ENCODE data around the gene SMAD3.

The SMAD3 gene

GRCh38 chr15:67199391-67199790 lies 134.0 kb downstream of the SMAD3 start:
- Mint-ChIP-seq H3K9me3 (no peaks in the 10 kb centered on the region), H3K4me1 (peaks cover 20% of the 10 kb centered on the region), H3K36me3 (peaks cover 27% of the 10 kb centered on the region), H3K27ac (peak overlapping the region; percentile 6), H3K4me3 (no peak overlapping the region), H3K27me3 (no peaks in the 10 kb centered on the region)
- DNase-seq (ENCODE audit: low spot score in 2 of 2) (no peak), ATAC-seq (ENCODE audit: low read depth) (no peak)

GRCh38 chr15:67199881-67200763 lies 134.7 kb downstream of the SMAD3 start:
- H3K27me3 Mint-ChIP-seq: no peaks in the 10 kb centered on the region
- peaks cover 20% of the 10 kb centered on the region for H3K4me1 Mint-ChIP-seq
- no peak overlapping the region for H3K4me3 Mint-ChIP-seq
- ATAC-seq (ENCODE audit: low read depth): no peak
- no peaks in the 10 kb centered on the region for H3K9me3 Mint-ChIP-seq
- no peak for DNase-seq (ENCODE audit: low spot score in 2 of 2)
- peaks cover 30% of the 10 kb centered on the region for H3K36me3 Mint-ChIP-seq
- H3K27ac Mint-ChIP-seq: no peak overlapping the region

DNA sequence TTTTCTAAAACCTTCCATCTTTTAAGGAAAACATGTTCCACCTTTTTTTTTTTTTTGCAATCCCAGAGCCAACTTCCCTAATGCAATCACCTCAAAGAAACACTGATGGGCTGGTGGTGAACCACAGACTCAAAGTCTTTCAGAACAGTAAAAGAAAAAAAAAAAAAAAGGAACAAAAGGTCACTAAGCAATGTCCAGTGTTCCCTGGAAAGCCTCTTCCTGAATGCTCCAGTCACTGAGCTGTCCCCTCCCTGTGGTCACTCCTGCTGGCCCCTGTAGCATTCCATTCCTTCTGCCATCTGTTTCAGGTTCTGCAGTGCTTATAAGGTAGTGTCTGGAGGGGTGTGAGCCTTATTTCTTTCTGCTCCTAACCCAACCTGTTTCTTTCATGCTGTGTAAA lies 135.7 kb downstream of the SMAD3 start:
- DNase-seq (ENCODE audit: low spot score in 2 of 2) (no peak), ATAC-seq (ENCODE audit: low read depth) (no peak)
- H3K4me3 Mint-ChIP-seq: no peak overlapping the region
- H3K27me3 Mint-ChIP-seq: no peaks in the 10 kb centered on the region
- H3K36me3 Mint-ChIP-seq: peaks cover 34% of the 10 kb centered on the region
- H3K27ac Mint-ChIP-seq: no peak overlapping the region
- H3K4me1 Mint-ChIP-seq: peaks cover 17% of the 10 kb centered on the region
- H3K9me3 Mint-ChIP-seq: no peaks in the 10 kb centered on the region

- no peak overlapping the region for H3K27ac Mint-ChIP-seq
- ATAC-seq (ENCODE audit: low read depth): no peak
- H3K4me3 Mint-ChIP-seq: no peak overlapping the region
- no peak for DNase-seq (ENCODE audit: low spot score in 2 of 2)
- H3K27me3 Mint-ChIP-seq: no peaks in the 10 kb centered on the region
- peaks cover 13% of the 10 kb centered on the region for H3K4me1 Mint-ChIP-seq
- no peaks in the 10 kb centered on the region for H3K9me3 Mint-ChIP-seq
- peaks cover 35% of the 10 kb centered on the region for H3K36me3 Mint-ChIP-seq
Observed at GRCh38 chr15:67202091-67202490, 136.7 kb downstream of the SMAD3 start.

GRCh38 chr15:67202991-67203390 lies 137.6 kb downstream of the SMAD3 start:
- Mint-ChIP-seq H3K27ac (no peak overlapping the region), H3K4me3 (no peak overlapping the region), H3K36me3 (peaks cover 33% of the 10 kb centered on the region), H3K9me3 (no peaks in the 10 kb centered on the region), H3K4me1 (peaks cover 6% of the 10 kb centered on the region), H3K27me3 (no peaks in the 10 kb centered on the region)
- ATAC-seq (ENCODE audit: low read depth) (no peak), DNase-seq (ENCODE audit: low spot score in 2 of 2) (no peak)

DNA sequence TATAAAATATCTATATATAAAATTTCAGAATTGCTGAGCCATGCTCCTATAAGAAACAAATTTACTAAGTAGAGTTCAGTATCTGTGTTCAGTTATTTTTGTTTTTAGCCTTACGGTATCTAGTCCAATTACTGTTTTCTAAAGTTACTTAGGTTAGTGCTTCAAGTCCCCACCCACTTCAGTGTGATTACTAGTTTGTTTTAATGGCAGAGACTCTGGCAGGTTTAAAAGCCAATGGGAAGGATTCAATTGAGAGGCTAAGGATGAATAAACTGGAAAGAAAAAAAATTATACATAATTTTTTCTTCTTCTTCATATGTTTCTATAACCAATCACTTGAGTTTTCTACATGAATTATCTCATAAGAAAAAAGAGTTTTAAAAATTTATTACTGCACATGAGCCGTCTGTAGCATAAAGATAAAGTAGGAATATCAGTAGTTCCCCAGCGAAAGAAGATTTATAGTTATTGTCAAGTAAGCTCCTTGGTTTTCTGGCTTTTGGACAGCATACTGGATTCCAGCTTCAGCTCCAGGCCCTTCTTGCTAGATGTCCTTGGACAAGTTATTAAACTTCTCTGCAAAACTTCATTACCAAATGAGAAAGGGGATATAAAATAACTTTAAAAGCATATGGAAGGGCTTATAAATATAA lies 142.3 kb downstream of the SMAD3 start:
- DNase-seq (ENCODE audit: low spot score in 2 of 2) (no peak), ATAC-seq (ENCODE audit: low read depth) (no peak)
- H3K4me1 Mint-ChIP-seq: no peaks in the 10 kb centered on the region
- peaks cover 37% of the 10 kb centered on the region for H3K36me3 Mint-ChIP-seq
- H3K9me3 Mint-ChIP-seq: no peaks in the 10 kb centered on the region
- no peak overlapping the region for H3K27ac Mint-ChIP-seq
- H3K4me3 Mint-ChIP-seq: no peak overlapping the region
- H3K27me3 Mint-ChIP-seq: no peaks in the 10 kb centered on the region

GRCh38 chr15:67208396-67208795 lies 143.0 kb downstream of the SMAD3 start:
- no peaks in the 10 kb centered on the region for H3K27me3 Mint-ChIP-seq
- DNase-seq (ENCODE audit: low spot score in 2 of 2) (no peak), ATAC-seq (ENCODE audit: low read depth) (no peak)
- H3K36me3 Mint-ChIP-seq: peaks cover 32% of the 10 kb centered on the region
- H3K4me3 Mint-ChIP-seq: no peak overlapping the region
- no peaks in the 10 kb centered on the region for H3K9me3 Mint-ChIP-seq
- H3K27ac Mint-ChIP-seq: no peak overlapping the region
- H3K4me1 Mint-ChIP-seq: no peaks in the 10 kb centered on the region

DNA sequence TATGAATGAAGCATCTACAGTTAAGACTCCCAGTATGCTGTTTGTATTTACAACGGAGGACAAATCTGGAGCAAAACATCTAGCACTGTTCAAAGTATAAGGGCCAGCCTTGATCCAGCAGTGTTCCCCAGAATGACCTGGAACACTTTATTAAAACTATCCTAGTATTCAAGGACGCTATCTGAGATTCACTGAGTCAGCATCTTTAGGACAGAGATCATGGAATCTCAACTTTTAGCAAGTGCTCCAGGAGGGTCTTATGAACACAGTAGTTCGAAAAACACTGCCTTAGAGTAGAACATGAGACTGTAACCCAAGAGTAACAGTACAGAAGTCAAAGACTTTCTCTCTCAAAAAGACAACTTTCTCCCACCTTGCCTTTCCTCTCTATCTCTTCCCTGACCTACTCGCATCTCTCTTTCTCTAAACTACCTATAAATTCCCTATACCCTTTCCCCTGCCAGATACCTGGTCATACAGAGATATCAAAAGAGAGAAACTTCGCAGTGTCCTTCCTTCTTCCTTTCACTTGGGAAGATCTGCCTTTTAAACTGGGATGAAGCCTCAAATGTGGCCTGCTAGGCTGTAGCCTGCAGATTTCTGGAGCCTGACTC lies 145.3 kb downstream of the SMAD3 start:
- Mint-ChIP-seq H3K4me1 (no peaks in the 10 kb centered on the region), H3K27ac (peak overlapping the region; percentile 6), H3K27me3 (no peaks in the 10 kb centered on the region), H3K9me3 (no peaks in the 10 kb centered on the region), H3K36me3 (peaks cover 20% of the 10 kb centered on the region), H3K4me3 (no peak overlapping the region)
- no peak for ATAC-seq (ENCODE audit: low read depth)
- DNase-seq (ENCODE audit: low spot score in 2 of 2): no peak

DNA sequence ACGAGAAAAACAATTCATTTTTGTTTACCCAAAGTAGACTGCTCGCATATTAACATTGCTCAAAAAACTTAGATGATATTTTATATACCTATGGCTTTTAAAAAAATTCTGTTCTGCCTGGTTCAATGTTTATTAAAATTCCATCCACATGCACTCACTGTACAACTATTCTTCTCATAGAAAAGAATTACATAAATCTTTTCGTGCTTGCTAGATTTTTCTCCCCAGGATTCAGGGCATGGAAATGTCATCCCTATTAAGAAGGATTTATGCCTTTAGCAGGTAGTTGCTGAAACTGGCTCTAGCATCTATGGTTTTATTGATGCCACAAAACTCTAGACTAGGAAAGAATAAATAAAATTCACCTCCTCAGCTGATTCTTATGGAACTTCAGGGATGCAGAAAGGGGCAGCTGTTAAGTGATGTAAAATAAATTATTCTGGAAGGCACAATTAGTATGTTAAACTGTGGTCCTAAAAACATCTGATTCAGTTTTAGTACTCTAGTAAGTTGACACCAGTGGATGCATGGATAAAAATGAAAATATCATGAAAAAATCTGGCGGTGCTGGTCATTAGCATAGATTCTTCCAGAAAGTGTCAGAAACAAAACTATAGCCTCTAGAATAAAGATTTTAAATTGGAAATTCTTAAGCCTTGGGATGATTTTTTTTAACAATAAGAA lies 147.4 kb downstream of the SMAD3 start:
- ATAC-seq (ENCODE audit: low read depth): no peak
- no peaks in the 10 kb centered on the region for H3K9me3 Mint-ChIP-seq

GRCh38 chr15:67215102-67215501 lies 149.7 kb downstream of the SMAD3 start:
- Mint-ChIP-seq H3K9me3 (no peaks in the 10 kb centered on the region), H3K4me3 (no peak overlapping the region), H3K4me1 (no peaks in the 10 kb centered on the region), H3K27me3 (no peaks in the 10 kb centered on the region), H3K27ac (no peak overlapping the region), H3K36me3 (peaks cover 21% of the 10 kb centered on the region)
- ATAC-seq (ENCODE audit: low read depth) (no peak), DNase-seq (ENCODE audit: low spot score in 2 of 2) (no peak)

More for the DNA sequence above, 147.4 kb downstream of the SMAD3 start:
- peaks cover 13% of the 10 kb centered on the region for H3K36me3 Mint-ChIP-seq
- no peak overlapping the region for H3K4me3 Mint-ChIP-seq
- H3K4me1 Mint-ChIP-seq: no peaks in the 10 kb centered on the region
- H3K27me3 Mint-ChIP-seq: no peaks in the 10 kb centered on the region
- H3K27ac Mint-ChIP-seq: no peak overlapping the region
- no peak for DNase-seq (ENCODE audit: low spot score in 2 of 2)

DNA sequence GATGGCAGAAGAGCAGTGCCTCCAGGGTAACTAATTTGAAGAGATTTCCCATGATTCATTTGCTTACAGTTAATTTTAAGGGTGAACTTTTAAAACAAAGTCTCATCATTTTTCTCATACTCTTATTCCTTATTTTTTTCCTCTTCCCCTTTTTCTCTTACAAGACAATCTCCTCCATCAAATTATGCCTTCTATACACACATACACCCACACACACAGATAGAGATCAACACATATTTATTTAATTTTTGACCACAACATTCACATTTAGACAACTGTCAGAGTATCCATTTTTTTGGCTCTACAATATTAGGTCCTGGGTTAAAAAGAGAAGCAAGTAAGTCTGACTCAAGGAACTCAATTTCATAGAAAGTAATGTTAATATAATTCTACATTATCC lies 151.5 kb downstream of the SMAD3 start:
- H3K36me3 Mint-ChIP-seq: peaks cover 19% of the 10 kb centered on the region
- no peaks in the 10 kb centered on the region for H3K9me3 Mint-ChIP-seq
- no peak overlapping the region for H3K4me3 Mint-ChIP-seq
- DNase-seq (ENCODE audit: low spot score in 2 of 2) (no peak), ATAC-seq (ENCODE audit: low read depth) (no peak)
- H3K4me1 Mint-ChIP-seq: no peaks in the 10 kb centered on the region
- no peak overlapping the region for H3K27ac Mint-ChIP-seq
- no peaks in the 10 kb centered on the region for H3K27me3 Mint-ChIP-seq

DNA sequence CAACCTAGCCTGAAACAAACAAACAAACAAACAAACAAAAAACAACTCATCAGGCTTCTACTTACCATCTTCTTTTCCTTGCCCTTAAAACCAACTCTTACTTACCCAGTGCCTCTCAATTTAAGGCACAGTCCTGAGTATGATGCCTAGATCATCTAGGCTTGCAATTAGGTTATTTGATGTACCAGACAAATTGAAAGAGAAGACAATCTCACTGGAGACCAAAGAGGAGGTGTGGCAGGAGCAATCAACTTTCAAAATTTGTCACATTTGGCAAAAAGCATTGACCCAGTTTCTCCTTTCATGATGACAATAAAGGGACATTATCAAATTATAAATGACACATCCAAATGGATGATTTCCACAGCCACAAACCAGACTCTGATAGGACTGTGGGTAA lies 153.0 kb downstream of the SMAD3 start:
- peaks cover 19% of the 10 kb centered on the region for H3K36me3 Mint-ChIP-seq
- no peaks in the 10 kb centered on the region for H3K27me3 Mint-ChIP-seq
- H3K4me1 Mint-ChIP-seq: no peaks in the 10 kb centered on the region
- DNase-seq (ENCODE audit: low spot score in 2 of 2) (no peak), ATAC-seq (ENCODE audit: low read depth) (no peak)
- H3K9me3 Mint-ChIP-seq: no peaks in the 10 kb centered on the region
- no peak overlapping the region for H3K4me3 Mint-ChIP-seq
- peak overlapping the region; percentile 9 for H3K27ac Mint-ChIP-seq

GRCh38 chr15:67219288-67219687 lies 153.9 kb downstream of the SMAD3 start:
- Mint-ChIP-seq H3K27me3 (no peaks in the 10 kb centered on the region), H3K9me3 (no peaks in the 10 kb centered on the region), H3K27ac (no peak overlapping the region), H3K4me1 (no peaks in the 10 kb centered on the region), H3K4me3 (no peak overlapping the region), H3K36me3 (peaks cover 19% of the 10 kb centered on the region)
- no peak for ATAC-seq (ENCODE audit: low read depth)
- no peak for DNase-seq (ENCODE audit: low spot score in 2 of 2)

- ATAC-seq (ENCODE audit: low read depth): no peak
- Mint-ChIP-seq H3K4me3 (no peak overlapping the region), H3K4me1 (peaks cover 7% of the 10 kb centered on the region), H3K27me3 (no peaks in the 10 kb centered on the region), H3K9me3 (no peaks in the 10 kb centered on the region), H3K36me3 (peaks cover 11% of the 10 kb centered on the region), H3K27ac (no peak overlapping the region)
- DNase-seq (ENCODE audit: low spot score in 2 of 2): no peak
Observed at GRCh38 chr15:67224889-67225288, 159.5 kb downstream of the SMAD3 start.
